OCI-LY1 (cell line): ENCODE measurements around the gene TREML4.

ENCODE experiments used
- H2AFZ ChIP-seq: fragments of 200-600 bp; sonication (generic), shearing (Covaris generic); 2 replicates; pipeline ENCODE4 v1.6.0; 2014; ENCODE audit warnings: antibody characterized with exemption, mild to moderate bottlenecking, low read length
- H3F3A ChIP-seq: fragments of 200-600 bp; sonication (generic), shearing (Covaris generic); 2 replicates; pipeline ENCODE4 v1.6.0; 2014; ENCODE audit warnings: mild to moderate bottlenecking, antibody characterized with exemption, low read length, moderate library complexity; ENCODE audit not compliant: insufficient read depth
- H3K27ac ChIP-seq: fragments of 200-600 bp; sonication (generic); 2 replicates; pipeline ENCODE4 v1.5.1; 2014; ENCODE audit warnings: low read length, mixed run types, mild to moderate bottlenecking, low read depth; ENCODE audit not compliant: poor library complexity, severe bottlenecking
- H3K27me3 ChIP-seq: fragments of 200-600 bp; sonication (generic); 2 replicates; pipeline ENCODE4 v1.6.0; 2014; ENCODE audit warnings: antibody characterized with exemption, mild to moderate bottlenecking, low read length, moderate library complexity; ENCODE audit not compliant: insufficient read depth
- H3K36me3 ChIP-seq: fragments of 200-600 bp; sonication (generic); 2 replicates; pipeline ENCODE4 v1.6.1; 2014; ENCODE audit warnings: mild to moderate bottlenecking, antibody characterized with exemption, low read length, moderate library complexity, mixed read lengths; ENCODE audit not compliant: insufficient read depth
- H3K4me1 ChIP-seq: fragments of 200-600 bp; sonication (generic); 2 replicates; pipeline ENCODE4 v1.5.1; 2014; ENCODE audit warnings: mild to moderate bottlenecking, low read length, moderate library complexity; ENCODE audit not compliant: insufficient read depth, severe bottlenecking
- H3K4me2 ChIP-seq: fragments of 200-600 bp; sonication (generic), shearing (Covaris generic); 2 replicates; pipeline ENCODE4 v1.6.1; 2014; ENCODE audit warnings: low read length
- H3K4me3 ChIP-seq: fragments of 200-600 bp; sonication (generic); 2 replicates; pipeline ENCODE4 v1.5.1; 2014; ENCODE audit warnings: low read length, low read depth, mild to moderate bottlenecking, mixed read lengths; ENCODE audit not compliant: poor library complexity, severe bottlenecking
- H3K79me2 ChIP-seq: fragments of 200-600 bp; shearing (Covaris generic); 2 replicates; pipeline ENCODE4 v1.6.1; 2016; ENCODE audit warnings: mixed run types, low read length, mixed read lengths; ENCODE audit not compliant: insufficient read depth
- H3K9ac ChIP-seq: fragments of 200-600 bp; sonication (generic), shearing (Covaris generic); 2 replicates; pipeline ENCODE4 v1.6.1; 2014; ENCODE audit warnings: mild to moderate bottlenecking, low read length, mixed read lengths
- H3K9me2 ChIP-seq: fragments of 200-600 bp; sonication (generic), shearing (Covaris generic); 2 replicates; pipeline ENCODE4 v1.6.1; 2014; ENCODE audit warnings: low read depth, mild to moderate bottlenecking, low read length, mixed read lengths
- H3K9me3 ChIP-seq: fragments of 200-600 bp; shearing (Covaris generic); 2 replicates; pipeline ENCODE4 v1.6.1; 2014; ENCODE audit warnings: low read length, mixed read lengths
- H4K20me1 ChIP-seq: fragments of 200-600 bp; sonication (generic), shearing (Covaris generic); 2 replicates; pipeline ENCODE4 v1.6.0; 2016; ENCODE audit warnings: mild to moderate bottlenecking, low read length; ENCODE audit not compliant: insufficient read depth
- EZH2 ChIP-seq: fragments of 200-600 bp; sonication (generic), shearing (Covaris generic); IDR thresholded peaks from 2 replicates; pipeline ENCODE4 v1.8.0; 2017; ENCODE audit warnings: borderline replicate concordance, mixed run types, mild to moderate bottlenecking, antibody characterized with exemption, low read length, moderate library complexity, mixed read lengths
- TF ChIP-seq, protein P1 (sequence below): fragments of 200-600 bp; sonication (generic), shearing (Covaris generic); IDR thresholded peaks from 2 replicates; pipeline ENCODE4 v1.5.1; 2017; ENCODE audit warnings: mild to moderate bottlenecking, antibody characterized with exemption, low read length, moderate library complexity, mixed read lengths

TREML4 gene

DNA sequence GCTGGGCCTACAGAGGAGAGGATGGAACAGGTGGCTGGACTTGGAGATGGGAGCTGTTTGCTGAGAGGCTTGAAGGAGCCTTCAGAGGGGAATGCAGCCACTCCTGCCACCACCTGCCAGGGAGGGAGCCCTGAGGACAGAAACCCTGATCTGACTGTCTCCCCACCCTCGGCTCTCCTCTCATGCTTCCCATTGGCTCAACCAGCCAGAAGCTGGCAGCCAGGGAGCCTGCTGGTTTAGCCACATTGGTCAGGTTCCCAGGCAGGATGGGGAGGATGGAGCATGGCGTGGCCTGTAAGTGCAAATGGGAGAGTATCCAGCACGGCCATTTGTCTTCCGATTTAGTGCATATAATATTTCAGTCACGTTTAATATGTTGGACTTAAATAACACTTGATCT lies 45.6 kb downstream of the TREML4 start:
- no peaks in the 10 kb centered on the region for H4K20me1 ChIP-seq
- H3K9me2 ChIP-seq, result no peaks in the 10 kb centered on the region
- H3K27me3 ChIP-seq, result no peaks in the 10 kb centered on the region; the same call in 1 of the 2 replicates
- no peaks in the 10 kb centered on the region for H3K4me1 ChIP-seq
- no peak overlapping the region for H3K4me3 ChIP-seq
- no peaks in the 10 kb centered on the region for H3K36me3 ChIP-seq
- no peaks in the 10 kb centered on the region for H3K79me2 ChIP-seq
- H3K9ac ChIP-seq, result no peak overlapping the region
- no peak overlapping the region for H2AFZ ChIP-seq
- TF ChIP-seq EZH2, result no peak
- TF ChIP-seq, protein P1, sequence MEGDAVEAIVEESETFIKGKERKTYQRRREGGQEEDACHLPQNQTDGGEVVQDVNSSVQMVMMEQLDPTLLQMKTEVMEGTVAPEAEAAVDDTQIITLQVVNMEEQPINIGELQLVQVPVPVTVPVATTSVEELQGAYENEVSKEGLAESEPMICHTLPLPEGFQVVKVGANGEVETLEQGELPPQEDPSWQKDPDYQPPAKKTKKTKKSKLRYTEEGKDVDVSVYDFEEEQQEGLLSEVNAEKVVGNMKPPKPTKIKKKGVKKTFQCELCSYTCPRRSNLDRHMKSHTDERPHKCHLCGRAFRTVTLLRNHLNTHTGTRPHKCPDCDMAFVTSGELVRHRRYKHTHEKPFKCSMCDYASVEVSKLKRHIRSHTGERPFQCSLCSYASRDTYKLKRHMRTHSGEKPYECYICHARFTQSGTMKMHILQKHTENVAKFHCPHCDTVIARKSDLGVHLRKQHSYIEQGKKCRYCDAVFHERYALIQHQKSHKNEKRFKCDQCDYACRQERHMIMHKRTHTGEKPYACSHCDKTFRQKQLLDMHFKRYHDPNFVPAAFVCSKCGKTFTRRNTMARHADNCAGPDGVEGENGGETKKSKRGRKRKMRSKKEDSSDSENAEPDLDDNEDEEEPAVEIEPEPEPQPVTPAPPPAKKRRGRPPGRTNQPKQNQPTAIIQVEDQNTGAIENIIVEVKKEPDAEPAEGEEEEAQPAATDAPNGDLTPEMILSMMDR, result no peak
- H3F3A ChIP-seq, result no peaks in the 10 kb centered on the region
- no peak overlapping the region for H3K27ac ChIP-seq
- H3K4me2 ChIP-seq, result no peak overlapping the region
- no peaks in the 10 kb centered on the region for H3K9me3 ChIP-seq

DNA sequence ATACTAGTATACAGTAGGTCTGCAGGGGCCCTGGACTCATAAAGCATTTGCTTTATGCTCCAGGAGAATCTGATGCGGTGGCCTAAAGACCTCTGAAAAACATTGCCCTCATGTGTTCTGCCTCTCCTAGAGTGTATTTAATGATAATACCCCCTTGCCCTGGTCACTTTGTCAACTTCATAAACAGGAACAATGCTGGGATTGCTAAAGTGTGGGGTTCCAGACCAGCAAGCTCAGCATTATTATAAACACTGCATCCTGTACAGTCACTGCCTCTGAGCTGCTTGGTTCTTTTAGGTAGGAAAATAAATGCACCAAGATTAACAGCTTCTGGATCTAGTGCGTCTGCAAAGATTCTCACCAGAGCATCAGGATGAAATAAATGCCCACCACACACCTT lies 46.1 kb downstream of the TREML4 start:
- no peaks in the 10 kb centered on the region for H3K4me1 ChIP-seq
- TF ChIP-seq, protein P1, result no peak
- TF ChIP-seq EZH2, result no peak
- H3K79me2 ChIP-seq, result no peaks in the 10 kb centered on the region
- H3K9ac ChIP-seq, result no peak overlapping the region
- no peak overlapping the region for H3K27ac ChIP-seq
- no peak overlapping the region for H3K4me2 ChIP-seq
- no peaks in the 10 kb centered on the region; the same call in 1 of the 2 replicates for H3K27me3 ChIP-seq
- H3K9me3 ChIP-seq, result no peaks in the 10 kb centered on the region
- H4K20me1 ChIP-seq, result no peaks in the 10 kb centered on the region
- no peaks in the 10 kb centered on the region for H3K36me3 ChIP-seq
- H3F3A ChIP-seq, result no peaks in the 10 kb centered on the region
- H2AFZ ChIP-seq, result no peak overlapping the region
- no peak overlapping the region for H3K4me3 ChIP-seq
- H3K9me2 ChIP-seq, result no peaks in the 10 kb centered on the region

DNA sequence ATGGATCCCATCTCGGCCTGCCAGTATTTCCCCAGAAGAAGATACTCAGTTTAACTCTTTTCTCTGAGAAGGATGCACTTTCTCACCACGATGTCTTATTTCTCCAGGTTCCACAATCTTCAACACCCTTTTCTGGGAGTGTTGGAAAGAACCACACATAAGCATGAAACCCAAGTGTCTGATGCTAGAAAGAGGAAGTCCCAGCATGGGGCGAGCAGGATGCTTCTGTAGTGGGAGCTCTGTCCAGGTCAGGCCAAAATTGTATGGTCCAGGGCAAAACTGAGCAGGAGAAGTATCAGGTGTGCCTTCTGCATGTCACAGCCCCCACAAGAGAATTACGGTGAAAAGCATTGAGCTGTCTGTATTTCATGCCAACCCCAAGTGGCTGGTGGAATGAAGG lies 47.3 kb downstream of the TREML4 start:
- TF ChIP-seq, protein P1, result no peak
- no peak for TF ChIP-seq EZH2
- no peaks in the 10 kb centered on the region for H3K4me1 ChIP-seq
- no peak overlapping the region for H3K4me2 ChIP-seq
- H2AFZ ChIP-seq, result no peak overlapping the region
- H3F3A ChIP-seq, result no peaks in the 10 kb centered on the region
- no peaks in the 10 kb centered on the region for H3K9me2 ChIP-seq
- no peaks in the 10 kb centered on the region; the same call in 1 of the 2 replicates for H3K27me3 ChIP-seq
- H3K9ac ChIP-seq, result no peak overlapping the region
- H3K4me3 ChIP-seq, result no peak overlapping the region
- no peak overlapping the region for H3K27ac ChIP-seq
- no peaks in the 10 kb centered on the region for H3K9me3 ChIP-seq
- no peaks in the 10 kb centered on the region for H3K79me2 ChIP-seq
- no peaks in the 10 kb centered on the region for H3K36me3 ChIP-seq
- H4K20me1 ChIP-seq, result no peaks in the 10 kb centered on the region
